ENCODE data around the gene DNAI2. TPM values are rescaled to one million over a fixed set of nuclear protein-coding genes. Genes with fewer than 3 reads are reported as not detected.

Gene DNAI2
- total RNA-seq, 1 experiment from 2014 or later: not detected

GRCh38 chr17:74276051-74276476, 2.0 kb downstream of the DNAI2 start:
- ChIA-PET RAD21 (ENCODE audit: low non-redundant PET in 1 of 2, low total read pairs in 2 of 2, uncharacterized antibody in 2 of 2, unreplicated experiment in 2 of 2) (no interaction called here), POLR2A (no interaction called here), CTCF (no interaction called here)
- no peaks in the 10 kb centered on the region for H3K4me1 ChIP-seq (ENCODE audit: control insufficient read depth in 1 of 2, insufficient read depth in 2 of 2, low read length in 2 of 2)
- TF ChIP-seq ZFX (IDR thresholded peaks at IDR 0.05) (no peak), FOSL1 (IDR thresholded peaks at IDR 0.05; ENCODE audit: low read depth) (no peak), ELF1 (IDR thresholded peaks at IDR 0.05; ENCODE audit: borderline replicate concordance, low read depth) (no peak), ZNF274 (IDR thresholded peaks at IDR 0.05; ENCODE audit: low read depth, low read length) (no peak), ZBTB33 (IDR thresholded peaks at IDR 0.05; ENCODE audit: extremely low read depth, insufficient replicate concordance, low read length) (no peak), CBX3 (IDR thresholded peaks at IDR 0.05; ENCODE audit: low read depth) (no peak), YY1 (IDR thresholded peaks at IDR 0.05; ENCODE audit: extremely low read depth, insufficient replicate concordance, low read depth, low read length) (no peak), TCF7L2 (IDR thresholded peaks at IDR 0.05; ENCODE audit: borderline replicate concordance, extremely low read depth, insufficient read depth, insufficient read length) (no peak)
- no peaks in the 10 kb centered on the region for H3K9me3 ChIP-seq (ENCODE audit: control insufficient read depth in 1 of 2, insufficient read depth in 1 of 2, low read depth in 1 of 2, low read length in 2 of 2)
- no peaks in the 10 kb centered on the region for H3K9me2 ChIP-seq (ENCODE audit: insufficient read depth)
- no peak for DNase-seq (ENCODE audit: low read depth, low spot score)
- no peak overlapping the region for H3K4me3 ChIP-seq (replicated peaks in 1 of 2; ENCODE audit: low read depth in 1 of 2, low read length in 2 of 2)
- BruUV-seq (replicated peaks): no TSS peak
- no peak overlapping the region for H3K9ac ChIP-seq (ENCODE audit: low read length)
- ATAC-seq: no peak
- H2AFZ ChIP-seq (ENCODE audit: low read depth, low read length, poor library complexity, severe bottlenecking): no peak overlapping the region
- H3K79me2 ChIP-seq (ENCODE audit: insufficient read depth, low read length): no peaks in the 10 kb centered on the region
- H3K4me2 ChIP-seq (ENCODE audit: low read length): no peak overlapping the region
- H3K36me3 ChIP-seq (ENCODE audit: control insufficient read depth in 1 of 2, insufficient read depth in 2 of 2, low read length in 2 of 2): no peaks in the 10 kb centered on the region
- no peaks in the 10 kb centered on the region for H4K20me1 ChIP-seq (ENCODE audit: insufficient read depth)
- H3K27ac ChIP-seq (ENCODE audit: low read depth, low read length): no peak overlapping the region
- H3K27me3 ChIP-seq (ENCODE audit: insufficient read depth, low read length): 0 out of 2 replicates have a peak, but pooled peaks cover 3% of the 10 kb centered on the region
- intact Hi-C loops (cut with micrococcal nuclease): no loop called here

Measured in HCT116 (cell line).